Smooth muscle cell (in vitro differentiated cells): ENCODE data around the gene SLC24A3. TPM values are rescaled to one million over a fixed set of nuclear protein-coding genes. Genes with fewer than 3 reads are reported as not detected.

ENCODE experiments used
- DNase-seq: peaks from one replicate; lab custom pipeline; 2025; ENCODE audit not compliant: unreplicated experiment; lab: John Stamatoyannopoulos, UW
- H2AFZ ChIP-seq: fragments of 200-600 bp; sonication (generic); 2 replicates; pipeline ENCODE4 v1.6.0; 2016; ENCODE audit warnings: antibody characterized with exemption, low read depth, mild to moderate bottlenecking
- H3F3A ChIP-seq: fragments of 200-600 bp; sonication (generic); 2 replicates; pipeline ENCODE4 v1.6.0; 2017; ENCODE audit warnings: antibody characterized with exemption, low read depth
- H3K27ac ChIP-seq: fragments of 200-600 bp; sonication (generic); 2 replicates; pipeline ENCODE4 v1.5.1; 2016; ENCODE audit warnings: low read depth, mild to moderate bottlenecking
- H3K27me3 ChIP-seq: fragments of 200-600 bp; sonication (generic); 2 replicates; pipeline ENCODE4 v1.6.1; 2016; ENCODE audit warnings: low read depth, mild to moderate bottlenecking
- H3K36me3 ChIP-seq: fragments of 200-600 bp; sonication (generic); 2 replicates; pipeline ENCODE4 v1.5.1; 2016; ENCODE audit warnings: low read depth
- H3K4me1 ChIP-seq: fragments of 200-600 bp; sonication (generic); 2 replicates; pipeline ENCODE4 v1.5.1; 2016; ENCODE audit warnings: low read depth
- H3K4me2 ChIP-seq: fragments of 200-600 bp; sonication (generic); 2 replicates; pipeline ENCODE4 v1.6.0; 2016; ENCODE audit warnings: mild to moderate bottlenecking
- H3K4me3 ChIP-seq: fragments of 200-600 bp; sonication (generic); 2 replicates; pipeline ENCODE4 v1.5.1; 2016; ENCODE audit warnings: mild to moderate bottlenecking
- H3K79me2 ChIP-seq: fragments of 200-600 bp; sonication (generic); 2 replicates; pipeline ENCODE4 v1.6.0; 2016; ENCODE audit warnings: low read depth, mild to moderate bottlenecking
- H3K9ac ChIP-seq: fragments of 200-600 bp; sonication (generic); 2 replicates; pipeline ENCODE4 v1.6.0; 2016; ENCODE audit warnings: low read depth
- H3K9me3 ChIP-seq: fragments of 200-600 bp; sonication (generic); replicated peaks from 2 replicates; pipeline ENCODE4 v1.5.1; 2016; ENCODE audit warnings: low read depth
- H4K20me1 ChIP-seq: fragments of 200-600 bp; sonication (generic); 2 replicates; pipeline ENCODE4 v1.6.0; 2016; ENCODE audit warnings: low read depth
- WGBS: methylation state at CpG from one replicate; pipeline ENCODE4 v1.1.7; 2016; ENCODE audit warnings: low lambda C conversion rate; 5-methylcytosine and 5-hydroxymethylcytosine counted together
- polyA plus RNA-seq: library from polyadenylated mRNA; unstranded; fragments of >200 nt; fragmentation: Nextera tagmentation; extraction: Ambion mirVana; gene quantifications from 2 replicates; pipeline ENCODE4 v1.2.1, GENCODE V29; 2016
- total RNA-seq: library from RNA; depleted of rRNA; stranded (reverse); fragments of >200 nt; gene quantifications from 2 replicates; pipeline ENCODE4 v1.2.3, GENCODE V29; 2014
- TF ChIP-seq, protein P1 (sequence below): fragments of 200-600 bp; sonication (generic); IDR thresholded peaks from 2 replicates; pipeline ENCODE4 v1.5.1; 2017; ENCODE audit warnings: borderline replicate concordance, mild to moderate bottlenecking, antibody characterized with exemption; ENCODE audit not compliant: insufficient read depth, poor library complexity, severe bottlenecking

SLC24A3 gene
- total and polyA plus RNA-seq, 2 experiments from 2014 or later = 2.5 to 3.2 TPM

DNA sequence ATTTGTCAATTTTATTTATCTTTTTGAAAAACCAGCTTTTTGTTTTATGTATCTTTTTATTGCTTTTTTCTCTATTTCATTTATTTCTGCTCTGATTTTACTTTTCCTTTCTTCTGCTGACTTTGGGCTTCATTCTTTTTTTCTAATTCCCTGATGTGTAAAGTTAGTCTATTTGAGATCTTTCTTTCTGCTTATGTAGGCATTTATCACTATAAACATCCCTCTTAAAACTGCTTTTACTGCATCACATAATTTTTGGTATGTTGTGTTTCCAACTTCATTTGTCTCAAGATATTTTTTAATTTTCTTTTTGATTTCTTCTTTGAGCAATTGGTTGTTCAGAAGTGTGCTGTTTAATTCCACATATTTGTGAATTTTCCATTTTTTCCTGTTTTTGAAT, 174.8 kb downstream of the SLC24A3 start:
- Histone ChIP-seq H3K4me2 (peak overlapping the region; percentile 16), H3K36me3 (no peaks in the 10 kb centered on the region), H3K27ac (peak overlapping the region; percentile 61), H3K79me2 (no peaks in the 10 kb centered on the region), H2AFZ (no peak overlapping the region), H3K9ac (no peak overlapping the region), H4K20me1 (no peaks in the 10 kb centered on the region), H3K9me3 (no peaks in the 10 kb centered on the region), H3K4me3 (no peak overlapping the region), H3F3A (no peaks in the 10 kb centered on the region), H3K27me3 (no peaks in the 10 kb centered on the region), H3K4me1 (peaks cover 5% of the 10 kb centered on the region)
- no peak for DNase-seq
- TF ChIP-seq, protein P1, sequence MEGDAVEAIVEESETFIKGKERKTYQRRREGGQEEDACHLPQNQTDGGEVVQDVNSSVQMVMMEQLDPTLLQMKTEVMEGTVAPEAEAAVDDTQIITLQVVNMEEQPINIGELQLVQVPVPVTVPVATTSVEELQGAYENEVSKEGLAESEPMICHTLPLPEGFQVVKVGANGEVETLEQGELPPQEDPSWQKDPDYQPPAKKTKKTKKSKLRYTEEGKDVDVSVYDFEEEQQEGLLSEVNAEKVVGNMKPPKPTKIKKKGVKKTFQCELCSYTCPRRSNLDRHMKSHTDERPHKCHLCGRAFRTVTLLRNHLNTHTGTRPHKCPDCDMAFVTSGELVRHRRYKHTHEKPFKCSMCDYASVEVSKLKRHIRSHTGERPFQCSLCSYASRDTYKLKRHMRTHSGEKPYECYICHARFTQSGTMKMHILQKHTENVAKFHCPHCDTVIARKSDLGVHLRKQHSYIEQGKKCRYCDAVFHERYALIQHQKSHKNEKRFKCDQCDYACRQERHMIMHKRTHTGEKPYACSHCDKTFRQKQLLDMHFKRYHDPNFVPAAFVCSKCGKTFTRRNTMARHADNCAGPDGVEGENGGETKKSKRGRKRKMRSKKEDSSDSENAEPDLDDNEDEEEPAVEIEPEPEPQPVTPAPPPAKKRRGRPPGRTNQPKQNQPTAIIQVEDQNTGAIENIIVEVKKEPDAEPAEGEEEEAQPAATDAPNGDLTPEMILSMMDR = no peak

DNA sequence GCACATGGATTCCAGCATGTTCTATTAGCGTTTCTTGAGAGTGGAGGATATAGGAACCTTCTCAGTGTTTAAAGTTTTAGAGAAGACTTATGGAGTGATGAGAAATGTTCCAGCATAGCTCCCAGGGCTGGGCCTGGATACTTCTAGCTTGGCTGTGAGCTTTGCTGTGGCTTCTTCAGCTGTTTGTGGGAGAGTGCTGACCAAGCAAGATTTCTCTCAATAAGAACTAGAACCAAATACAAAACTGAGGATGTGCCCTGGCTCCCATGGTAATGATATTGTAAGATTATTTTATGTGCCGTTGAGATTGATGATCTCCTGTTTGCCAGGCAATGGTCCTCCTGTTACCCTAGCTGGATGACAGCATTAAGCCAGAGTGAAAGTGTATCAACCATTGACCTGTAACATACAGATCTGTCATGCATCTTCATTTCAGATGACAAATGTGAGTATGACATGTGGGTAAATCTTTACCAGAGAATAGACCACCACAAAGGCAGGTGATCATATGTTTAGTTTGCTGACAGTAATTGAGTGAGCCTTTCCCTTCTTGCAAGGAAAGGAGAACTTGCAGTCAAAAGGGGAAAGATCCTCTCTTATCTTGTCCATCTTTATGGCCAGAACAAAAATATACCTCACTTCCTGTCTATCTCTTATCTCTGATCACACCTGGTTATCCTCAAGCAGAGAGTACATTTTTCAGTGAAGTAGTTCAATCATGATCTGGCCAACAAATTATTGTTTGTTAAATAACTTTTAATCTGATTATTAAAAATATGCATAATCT, 180.1 kb downstream of the SLC24A3 start:
- H3K4me1 ChIP-seq = no peaks in the 10 kb centered on the region
- H3K27ac ChIP-seq = no peak overlapping the region
- no peaks in the 10 kb centered on the region for H3K27me3 ChIP-seq
- H3K9me3 ChIP-seq = no peaks in the 10 kb centered on the region
- H3K79me2 ChIP-seq = no peaks in the 10 kb centered on the region
- H3K4me2 ChIP-seq = no peak overlapping the region
- no peak overlapping the region for H3K9ac ChIP-seq
- TF ChIP-seq, protein P1 = no peak
- no peak for DNase-seq
- no peaks in the 10 kb centered on the region for H3F3A ChIP-seq
- no peak overlapping the region for H2AFZ ChIP-seq
- no peaks in the 10 kb centered on the region for H4K20me1 ChIP-seq
- WGBS = 100% methylated on average over 2 of the region's 2 CpGs
- H3K4me3 ChIP-seq = no peak overlapping the region
- no peaks in the 10 kb centered on the region for H3K36me3 ChIP-seq

DNA sequence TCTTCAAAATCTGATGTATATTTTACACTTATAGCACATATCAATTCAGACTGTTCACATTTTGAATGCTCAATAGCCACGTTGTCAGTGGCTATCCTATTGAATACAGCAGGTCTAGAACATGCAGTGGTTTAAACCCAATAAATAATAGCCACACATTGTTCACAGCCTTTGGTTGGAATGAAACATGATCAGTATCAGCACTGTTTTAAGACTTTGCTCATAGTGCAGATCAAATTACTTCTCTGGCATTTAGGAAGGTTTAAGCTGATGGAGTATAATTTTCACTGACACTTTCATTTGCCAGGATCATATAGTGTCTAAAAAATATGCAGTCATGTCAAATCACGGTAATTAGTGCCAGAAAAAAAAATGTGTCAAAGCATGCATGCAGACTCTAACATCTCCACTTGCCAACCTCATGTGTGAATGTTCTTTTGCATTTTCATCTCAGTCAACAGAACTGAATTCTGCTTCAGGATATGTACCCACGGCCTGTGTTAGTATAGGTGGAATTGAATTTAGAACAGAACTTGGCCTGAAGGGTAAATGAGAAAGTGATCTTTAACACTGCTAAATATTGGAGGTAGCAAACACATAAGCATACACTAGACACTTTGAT, 184.1 kb downstream of the SLC24A3 start:
- H3F3A ChIP-seq = no peaks in the 10 kb centered on the region
- H3K4me1 ChIP-seq = no peaks in the 10 kb centered on the region
- no peaks in the 10 kb centered on the region for H3K36me3 ChIP-seq
- 72% methylated on average over 3 of the region's 3 CpGs for WGBS
- TF ChIP-seq, protein P1 = no peak
- H3K79me2 ChIP-seq = no peaks in the 10 kb centered on the region
- H4K20me1 ChIP-seq = no peaks in the 10 kb centered on the region
- no peak overlapping the region for H3K27ac ChIP-seq
- no peak for DNase-seq
- H3K27me3 ChIP-seq = no peaks in the 10 kb centered on the region
- no peak overlapping the region for H2AFZ ChIP-seq
- no peak overlapping the region for H3K4me2 ChIP-seq
- peaks cover 10% of the 10 kb centered on the region for H3K9me3 ChIP-seq
- H3K4me3 ChIP-seq = no peak overlapping the region
- H3K9ac ChIP-seq = no peak overlapping the region
